Measurements from ENCODE around the gene ZDHHC11.
"Not testable (repeated sequence)": the region's sequence is repeated elsewhere in the genome, so short reads cannot be mapped to it uniquely, and the experiment has no call there.

ZDHHC11 gene

GRCh38 chr5:756171-756570 is 94.6 kb downstream of the ZDHHC11 start:
- no peak for TF ChIP-seq CTCF (IDR thresholded peaks at IDR 0.05; ENCODE audit: low read depth, low read length)
- no peak overlapping the region for H3K4me3 ChIP-seq (ENCODE audit: low read depth, low read length)
- in situ Hi-C loops (cut with HindIII; ENCODE audit: low sequenced_read_pairs), result no loop called here
- DNase-seq (ENCODE audit: low read depth, low spot score), result no peak

GRCh38 chr5:754143-754632 is 96.6 kb downstream of the ZDHHC11 start:
- DNase-seq (ENCODE audit: low read depth, low spot score); H3K4me3 ChIP-seq (ENCODE audit: low read depth, low read length); in situ Hi-C loops (cut with HindIII; ENCODE audit: low sequenced_read_pairs): not testable (repeated sequence)

GRCh38 chr5:753567-754142 is 97.1 kb downstream of the ZDHHC11 start:
- DNase-seq (ENCODE audit: low read depth, low spot score); in situ Hi-C loops (cut with HindIII; ENCODE audit: low sequenced_read_pairs); H3K4me3 ChIP-seq (ENCODE audit: low read depth, low read length): not testable (repeated sequence)

GRCh38 chr5:752532-753115 is 98.2 kb downstream of the ZDHHC11 start:
- in situ Hi-C loops (cut with HindIII; ENCODE audit: low sequenced_read_pairs); DNase-seq (ENCODE audit: low read depth, low spot score): not testable (repeated sequence)

GRCh38 chr5:751992-752391 is 98.8 kb downstream of the ZDHHC11 start:
- in situ Hi-C loops (cut with HindIII; ENCODE audit: low sequenced_read_pairs); H3K4me3 ChIP-seq (ENCODE audit: low read depth, low read length); DNase-seq (ENCODE audit: low read depth, low spot score): not testable (repeated sequence)

More at GRCh38 chr5:752532-753115, 98.2 kb downstream of the ZDHHC11 start:
- not testable (repeated sequence) for H3K4me3 ChIP-seq (ENCODE audit: low read depth, low read length)

- in situ Hi-C loops (cut with HindIII; ENCODE audit: low sequenced_read_pairs), result no loop called here
- no peak overlapping the region for H3K4me3 ChIP-seq (ENCODE audit: low read depth, low read length)
- no peak for DNase-seq (ENCODE audit: low read depth, low spot score)
- TF ChIP-seq CTCF (IDR thresholded peaks at IDR 0.05; ENCODE audit: low read depth, low read length), result no peak
Observed at GRCh38 chr5:751496-751895, 99.3 kb downstream of the ZDHHC11 start.

- H3K4me3 ChIP-seq (ENCODE audit: low read depth, low read length); in situ Hi-C loops (cut with HindIII; ENCODE audit: low sequenced_read_pairs); DNase-seq (ENCODE audit: low read depth, low spot score): not testable (repeated sequence)
Observed at GRCh38 chr5:750226-750625, 100.6 kb downstream of the ZDHHC11 start.

GRCh38 chr5:749101-749670 is 101.6 kb downstream of the ZDHHC11 start:
- no peak for TF ChIP-seq CTCF (IDR thresholded peaks at IDR 0.05; ENCODE audit: low read depth, low read length)
- in situ Hi-C loops (cut with HindIII; ENCODE audit: low sequenced_read_pairs), result no loop called here
- H3K4me3 ChIP-seq (ENCODE audit: low read depth, low read length), result no peak overlapping the region
- DNase-seq (ENCODE audit: low read depth, low spot score), result no peak

- in situ Hi-C loops (cut with HindIII; ENCODE audit: low sequenced_read_pairs); DNase-seq (ENCODE audit: low read depth, low spot score); H3K4me3 ChIP-seq (ENCODE audit: low read depth, low read length): not testable (repeated sequence)
Observed at GRCh38 chr5:748011-748980, 102.5 kb downstream of the ZDHHC11 start.

- DNase-seq (ENCODE audit: low read depth, low spot score); H3K4me3 ChIP-seq (ENCODE audit: low read depth, low read length); in situ Hi-C loops (cut with HindIII; ENCODE audit: low sequenced_read_pairs): not testable (repeated sequence)
Observed at GRCh38 chr5:747303-747844, 103.4 kb downstream of the ZDHHC11 start.
